Mesothelial cell of epicardium (in vitro differentiated cells): ENCODE data around the gene CD58. TPM values are rescaled to one million over a fixed set of nuclear protein-coding genes. Genes with fewer than 3 reads are reported as not detected.

ENCODE experiments used
- DNase-seq, 2 experiments: peaks; one replicate each; pipeline ENCODE4 v3.0.0; 2021; ENCODE audit warnings: low spot score in 2 of 2; ENCODE audit not compliant: unreplicated experiment in 2 of 2
- H3K27ac Mint-ChIP-seq: 2 replicates; pipeline ENCODE4 v1.8.0; 2021; ENCODE audit warnings: mixed read lengths
- H3K27me3 Mint-ChIP-seq: 2 replicates; pipeline ENCODE4 v1.8.0; 2021; ENCODE audit warnings: low read depth, mixed read lengths
- H3K36me3 Mint-ChIP-seq: 2 replicates; pipeline ENCODE4 v1.8.0; 2021; ENCODE audit warnings: mixed read lengths
- H3K4me1 Mint-ChIP-seq: 2 replicates; pipeline ENCODE4 v1.8.0; 2021; ENCODE audit warnings: mixed read lengths
- H3K4me3 Mint-ChIP-seq: 2 replicates; pipeline ENCODE4 v1.8.0; 2021; ENCODE audit warnings: mild to moderate bottlenecking, moderate library complexity, mixed read lengths
- H3K9me3 Mint-ChIP-seq: 2 replicates; pipeline ENCODE4 v1.8.0; 2021; ENCODE audit warnings: mixed read lengths
- CTCF ChIP-seq: fragments of 200-600 bp; sonication (generic); IDR thresholded peaks from one replicate; pipeline ENCODE4 v1.5.0; 2021; ENCODE audit warnings: antibody characterized with exemption; ENCODE audit not compliant: unreplicated experiment
- total RNA-seq: library from RNA; stranded (reverse); gene quantifications from 3 replicates; pipeline ENCODE4 v1.2.1, GENCODE V29; 2021

Gene CD58
- total RNA-seq, 1 donor from 2014 or later: 6.6 TPM

DNA sequence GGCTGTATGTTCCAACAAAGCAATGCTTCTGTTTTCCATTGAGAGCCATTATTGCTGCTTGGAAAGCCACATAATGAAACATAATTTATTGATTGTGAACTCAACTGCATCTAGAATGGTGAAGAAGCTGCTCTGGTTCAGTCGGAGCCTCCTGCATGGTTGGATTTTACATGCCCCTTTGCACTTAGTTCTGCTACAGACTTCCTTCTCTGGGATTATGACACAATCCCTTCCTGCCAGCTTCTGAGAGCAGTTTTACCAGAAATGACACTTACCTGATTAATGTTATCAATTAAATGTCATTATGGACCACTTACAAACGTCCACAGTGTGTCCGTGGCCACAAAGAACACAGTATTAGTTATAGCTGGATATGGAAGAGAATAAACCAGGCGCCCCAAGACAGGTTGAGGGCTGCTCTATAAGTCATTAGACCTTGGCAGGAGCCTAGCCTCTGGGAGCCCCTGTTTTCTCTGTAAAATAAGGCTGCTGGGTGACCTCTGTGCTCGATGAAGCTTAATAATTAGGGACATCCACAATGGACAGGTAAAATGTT lies 7.0 kb upstream of the CD58 start:
- Mint-ChIP-seq H3K27ac (no peak overlapping the region), H3K36me3 (peaks cover 18% of the 10 kb centered on the region), H3K4me3 (no peak overlapping the region), H3K27me3 (no peaks in the 10 kb centered on the region), H3K9me3 (no peaks in the 10 kb centered on the region), H3K4me1 (peaks cover 19% of the 10 kb centered on the region)
- no peak for TF ChIP-seq CTCF
- no peak for DNase-seq

DNA sequence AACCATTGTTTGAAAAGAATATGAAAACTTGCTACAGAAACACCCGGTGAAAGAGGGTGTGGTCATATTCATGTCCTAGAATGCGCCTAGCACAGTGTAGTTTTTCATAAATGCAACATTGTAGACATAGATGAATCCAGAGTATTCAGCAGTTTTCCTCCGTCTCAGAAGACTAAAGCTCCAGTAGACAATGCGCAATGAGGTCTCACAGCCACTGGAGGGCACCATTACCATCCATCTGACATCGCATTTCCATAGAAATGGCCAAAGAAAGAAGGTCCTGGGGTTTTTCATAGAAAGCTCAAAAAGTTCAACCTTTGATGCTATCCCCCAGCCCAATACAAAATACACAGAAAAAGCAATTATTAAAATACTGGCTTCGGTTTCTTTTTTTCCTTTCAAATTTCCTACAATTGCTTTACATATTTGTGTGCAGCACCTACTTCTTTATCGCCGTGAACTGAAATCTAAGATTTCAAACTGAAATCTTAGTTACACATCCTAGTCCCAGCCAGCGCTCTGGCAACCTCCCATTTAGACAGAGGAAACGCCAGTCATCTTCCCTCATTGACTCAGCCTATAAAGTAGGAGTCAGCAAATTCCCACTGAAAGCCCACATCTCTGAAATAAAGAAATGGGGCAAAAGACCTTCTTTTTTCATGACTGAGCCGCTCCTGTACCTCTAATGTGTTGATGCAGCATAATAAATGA lies 3.9 kb upstream of the CD58 start:
- Mint-ChIP-seq H3K4me3 (no peak overlapping the region), H3K9me3 (no peaks in the 10 kb centered on the region), H3K27me3 (no peaks in the 10 kb centered on the region), H3K27ac (peak overlapping the region; percentile 31), H3K4me1 (peaks cover 39% of the 10 kb centered on the region), H3K36me3 (peaks cover 16% of the 10 kb centered on the region)
- DNase-seq: peak in 1 of 2 experiments; percentile 67
- peak; percentile 56 for TF ChIP-seq CTCF

DNA sequence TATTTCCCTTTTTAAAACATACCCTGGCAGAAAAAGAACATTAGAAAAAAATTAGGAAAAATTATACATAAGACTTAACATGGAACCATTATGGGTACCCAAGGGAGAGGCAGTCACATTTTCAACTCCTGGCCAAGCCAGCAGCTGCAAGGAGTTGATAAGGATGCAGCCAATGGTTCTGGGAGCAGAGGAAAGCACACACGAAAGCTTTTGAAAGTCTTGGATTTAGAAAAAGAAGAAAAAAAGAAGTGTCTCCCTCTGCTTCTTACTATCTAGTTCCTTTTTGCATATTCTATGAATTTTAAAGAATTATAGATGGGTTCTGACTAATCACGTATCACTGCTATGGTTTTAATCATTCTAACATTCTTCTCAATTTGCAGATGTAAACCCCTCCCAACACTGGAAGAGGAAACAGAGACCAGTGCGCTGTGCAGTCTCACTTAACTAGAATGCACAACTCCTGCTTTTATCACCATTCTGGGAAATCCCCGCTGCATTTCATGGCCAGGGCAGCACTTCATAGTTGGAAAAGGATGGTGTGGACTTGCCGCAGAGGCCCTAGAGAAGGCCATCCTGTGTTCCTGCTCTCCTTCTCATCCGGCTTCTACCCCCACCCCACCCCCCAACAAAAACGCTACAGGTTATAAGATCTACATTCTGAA lies 2.7 kb upstream of the CD58 start:
- no peaks in the 10 kb centered on the region for H3K9me3 Mint-ChIP-seq

DNA sequence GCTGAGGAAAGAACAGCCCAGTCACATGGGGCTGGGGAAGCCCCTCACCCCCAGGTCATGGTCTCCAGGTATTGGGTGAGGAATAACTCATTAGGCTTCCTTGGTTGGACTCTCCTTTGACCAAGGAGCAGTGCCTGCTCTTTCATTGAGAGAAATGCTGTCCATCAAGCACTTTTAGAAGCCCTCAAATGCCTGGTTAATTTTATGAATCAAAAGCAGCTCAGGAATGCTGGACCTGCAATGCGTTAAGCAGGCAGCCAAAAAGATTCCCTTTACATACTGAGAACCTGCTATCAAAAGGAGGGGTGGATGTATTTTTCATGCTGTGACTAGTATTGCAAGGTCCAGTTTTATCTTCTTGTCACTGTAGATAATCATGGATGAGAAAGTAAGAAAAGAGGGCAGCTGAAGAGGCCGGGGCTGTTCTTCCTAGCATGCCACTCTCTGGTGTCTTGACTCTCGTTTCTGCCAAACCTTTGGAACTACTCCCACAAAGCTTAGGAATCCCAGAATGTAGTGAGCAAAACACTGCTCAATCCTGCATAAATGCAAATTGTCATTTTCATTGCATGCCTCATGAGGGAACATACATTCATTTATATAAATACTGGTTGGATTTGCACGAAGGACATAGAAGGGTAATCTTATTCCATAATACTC lies 2.1 kb upstream of the CD58 start:
- H3K27ac Mint-ChIP-seq: peak overlapping the region; percentile 35
- H3K4me1 Mint-ChIP-seq: peaks cover 42% of the 10 kb centered on the region
- DNase-seq: no peak
- no peak for TF ChIP-seq CTCF
- H3K27me3 Mint-ChIP-seq: no peaks in the 10 kb centered on the region
- peaks cover 13% of the 10 kb centered on the region for H3K36me3 Mint-ChIP-seq
- H3K9me3 Mint-ChIP-seq: no peaks in the 10 kb centered on the region
- peak overlapping the region; percentile 25 for H3K4me3 Mint-ChIP-seq

More for the DNA sequence above, 2.7 kb upstream of the CD58 start:
- Mint-ChIP-seq H3K4me3 (no peak overlapping the region), H3K4me1 (peaks cover 42% of the 10 kb centered on the region), H3K36me3 (peaks cover 13% of the 10 kb centered on the region), H3K27ac (peak overlapping the region; percentile 35), H3K27me3 (no peaks in the 10 kb centered on the region)
- TF ChIP-seq CTCF: no peak
- no peak for DNase-seq

DNA sequence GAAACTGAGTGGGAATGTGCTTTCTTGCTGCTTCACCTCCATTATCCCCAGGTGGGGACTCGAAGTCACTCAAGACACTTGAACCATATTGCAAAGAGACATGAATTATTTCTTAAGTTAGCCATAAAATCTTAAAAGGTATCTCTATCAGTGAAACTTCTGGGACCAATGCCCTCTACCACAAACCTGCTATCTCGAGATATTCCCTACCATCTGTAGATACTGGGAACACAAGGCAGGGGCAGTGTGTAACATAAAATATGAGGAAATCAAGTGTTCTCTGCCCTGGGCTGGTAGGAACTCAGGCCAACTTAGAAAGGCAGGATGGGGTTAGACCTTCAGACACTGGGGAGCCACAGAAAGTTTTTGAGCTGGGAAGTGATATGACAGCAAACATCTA lies 1.3 kb upstream of the CD58 start:
- Mint-ChIP-seq H3K27ac (no peak overlapping the region), H3K4me1 (peaks cover 42% of the 10 kb centered on the region), H3K27me3 (no peaks in the 10 kb centered on the region), H3K36me3 (peaks cover 9% of the 10 kb centered on the region), H3K4me3 (peak overlapping the region; percentile 80), H3K9me3 (no peaks in the 10 kb centered on the region)
- DNase-seq: no peak
- no peak for TF ChIP-seq CTCF
